ENCODE measurements around the gene C16orf78. TPM values are rescaled to one million over a fixed set of nuclear protein-coding genes. Genes with fewer than 3 reads are reported as not detected.

Gene C16orf78
- polyA plus RNA-seq, 3 donors, result not detected

DNA sequence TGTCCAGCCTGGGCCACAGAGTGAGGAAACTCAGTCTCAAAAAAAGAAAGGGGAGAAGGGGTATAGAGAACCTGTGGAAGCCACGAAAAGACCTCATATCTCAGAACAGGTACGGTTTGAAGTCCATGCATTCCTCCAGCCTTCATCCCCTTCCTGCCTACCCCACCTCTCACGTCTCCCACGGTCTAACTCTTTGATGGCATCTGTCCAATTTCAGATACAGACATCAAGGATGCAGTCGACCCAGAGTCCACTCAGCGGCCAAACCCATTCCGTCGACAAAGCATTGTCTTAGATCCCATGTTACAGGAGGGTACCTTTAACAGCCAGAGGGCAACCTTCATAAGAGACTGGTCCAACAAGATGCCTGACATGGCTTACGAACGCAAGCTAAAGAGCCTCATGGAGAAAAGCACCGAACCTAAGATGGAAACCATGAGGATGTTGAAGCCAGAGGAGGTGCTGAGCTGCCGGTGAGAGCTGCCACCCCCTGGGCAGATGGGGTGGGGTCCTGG lies 22.7 kb downstream of the C16orf78 start:
- TF ChIP-seq, protein P1, sequence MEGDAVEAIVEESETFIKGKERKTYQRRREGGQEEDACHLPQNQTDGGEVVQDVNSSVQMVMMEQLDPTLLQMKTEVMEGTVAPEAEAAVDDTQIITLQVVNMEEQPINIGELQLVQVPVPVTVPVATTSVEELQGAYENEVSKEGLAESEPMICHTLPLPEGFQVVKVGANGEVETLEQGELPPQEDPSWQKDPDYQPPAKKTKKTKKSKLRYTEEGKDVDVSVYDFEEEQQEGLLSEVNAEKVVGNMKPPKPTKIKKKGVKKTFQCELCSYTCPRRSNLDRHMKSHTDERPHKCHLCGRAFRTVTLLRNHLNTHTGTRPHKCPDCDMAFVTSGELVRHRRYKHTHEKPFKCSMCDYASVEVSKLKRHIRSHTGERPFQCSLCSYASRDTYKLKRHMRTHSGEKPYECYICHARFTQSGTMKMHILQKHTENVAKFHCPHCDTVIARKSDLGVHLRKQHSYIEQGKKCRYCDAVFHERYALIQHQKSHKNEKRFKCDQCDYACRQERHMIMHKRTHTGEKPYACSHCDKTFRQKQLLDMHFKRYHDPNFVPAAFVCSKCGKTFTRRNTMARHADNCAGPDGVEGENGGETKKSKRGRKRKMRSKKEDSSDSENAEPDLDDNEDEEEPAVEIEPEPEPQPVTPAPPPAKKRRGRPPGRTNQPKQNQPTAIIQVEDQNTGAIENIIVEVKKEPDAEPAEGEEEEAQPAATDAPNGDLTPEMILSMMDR (IDR thresholded peaks at IDR 0.05), result no peak
- Histone ChIP-seq H3K27me3 (ENCODE audit: control insufficient read depth in 2 of 2, insufficient read depth in 2 of 2, low read length in 2 of 2) (peaks cover 0 to 6% of the 10 kb centered on the region in 2 donors), H2AFZ (ENCODE audit: insufficient read depth, low read depth, low read length, poor library complexity, severe bottlenecking) (no peak overlapping the region), H4K20me1 (ENCODE audit: insufficient read depth, low read length) (no peaks in the 10 kb centered on the region), H3K79me2 (ENCODE audit: insufficient read depth, low read length) (no peaks in the 10 kb centered on the region), H3K9me3 (replicated peaks in 1 of 2; ENCODE audit: control insufficient read depth in 1 of 2, insufficient read depth in 1 of 2, low read length in 2 of 2) (no peaks in the 10 kb centered on the region), H3K4me2 (replicated peaks; ENCODE audit: extremely low read depth, low read length, poor library complexity, severe bottlenecking) (no peak overlapping the region), H3K9ac (ENCODE audit: insufficient read depth, low read length, poor library complexity, severe bottlenecking) (no peak overlapping the region), H3K4me1 (ENCODE audit: control insufficient read depth in 1 of 2, insufficient read depth in 2 of 2, low read length in 2 of 2) (no peaks in the 10 kb centered on the region), H3K36me3 (replicated peaks in 1 of 2; ENCODE audit: control insufficient read depth in 1 of 2, insufficient read depth in 2 of 2, low read length in 2 of 2) (no peaks in the 10 kb centered on the region), H3K27ac (ENCODE audit: low read depth in 1 of 2, low read length in 2 of 2) (no peak overlapping the region), H3K4me3 (replicated peaks in 1 of 3; ENCODE audit: low read depth in 2 of 3, low read length in 3 of 3) (no peak overlapping the region)
- WGBS (ENCODE audit: insufficient coverage), result 91% methylated on average over 8 of the region's 12 CpGs
- no peak for DNase-seq
- H3K4me3 Mint-ChIP-seq, result no peak overlapping the region
- intact Hi-C loops (cut with micrococcal nuclease), result no loop called here
- H3K27me3 Mint-ChIP-seq (ENCODE audit: low read depth in 3 of 3), result peaks cover 7 to 12% (median 9%) of the 10 kb centered on the region in 3 donors
- H3K27ac Mint-ChIP-seq, result no peak overlapping the region
- no peaks in the 10 kb centered on the region for H3K9me3 Mint-ChIP-seq
- no peaks in the 10 kb centered on the region for H3K36me3 Mint-ChIP-seq
- no peaks in the 10 kb centered on the region for H3K4me1 Mint-ChIP-seq

DNA sequence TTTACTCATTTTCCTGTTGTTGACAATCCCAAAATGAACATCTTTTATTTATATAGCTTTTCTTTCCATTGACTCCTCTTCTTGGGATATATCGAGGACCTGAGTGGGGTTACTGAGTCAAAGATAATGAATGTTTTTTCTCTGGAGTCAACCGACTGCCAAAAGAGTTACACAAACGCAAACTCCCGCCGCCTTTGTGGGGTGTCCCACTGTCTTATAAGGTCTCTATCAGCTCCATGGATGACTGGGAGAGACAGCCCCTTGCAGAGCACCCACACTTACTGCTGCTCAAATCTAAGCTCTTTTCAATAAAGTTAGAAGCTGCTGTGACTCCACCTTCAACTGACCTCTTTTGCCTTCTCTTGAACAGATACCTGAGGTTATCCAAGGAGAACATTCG lies 25.2 kb downstream of the C16orf78 start:
- no peaks in the 10 kb centered on the region for H3K36me3 ChIP-seq (replicated peaks in 1 of 2; ENCODE audit: control insufficient read depth in 1 of 2, insufficient read depth in 2 of 2, low read length in 2 of 2)
- no peak overlapping the region for H3K4me3 Mint-ChIP-seq

More for the DNA sequence above, 25.2 kb downstream of the C16orf78 start:
- H3K9me3 ChIP-seq (replicated peaks in 1 of 2; ENCODE audit: control insufficient read depth in 1 of 2, insufficient read depth in 1 of 2, low read length in 2 of 2), result peaks cover 0 to 2% of the 10 kb centered on the region in 2 donors
- H3K9me3 Mint-ChIP-seq, result peaks cover 0 to 5% (median 3%) of the 10 kb centered on the region in 7 donors
- no peaks in the 10 kb centered on the region for H3K36me3 Mint-ChIP-seq
- H3K27me3 ChIP-seq (ENCODE audit: control insufficient read depth in 2 of 2, insufficient read depth in 2 of 2, low read length in 2 of 2), result peaks cover 0 to 3% of the 10 kb centered on the region in 2 donors
- TF ChIP-seq, protein P1 (IDR thresholded peaks at IDR 0.05), result no peak
- peak overlapping the region in 1 of 7 donors; percentile 47 for H3K27ac Mint-ChIP-seq
- H3K4me3 ChIP-seq (replicated peaks in 1 of 3; ENCODE audit: low read depth in 2 of 3, low read length in 3 of 3), result no peak overlapping the region
- H3K9ac ChIP-seq (ENCODE audit: insufficient read depth, low read length, poor library complexity, severe bottlenecking), result no peak overlapping the region
- no peak for DNase-seq
- peaks cover 6 to 11% (median 7%) of the 10 kb centered on the region in 3 donors for H3K27me3 Mint-ChIP-seq (ENCODE audit: low read depth in 3 of 3)
- H3K79me2 ChIP-seq (ENCODE audit: insufficient read depth, low read length), result no peaks in the 10 kb centered on the region
- no peaks in the 10 kb centered on the region for H4K20me1 ChIP-seq (ENCODE audit: insufficient read depth, low read length)
- no peaks in the 10 kb centered on the region for H3K4me1 ChIP-seq (ENCODE audit: control insufficient read depth in 1 of 2, insufficient read depth in 2 of 2, low read length in 2 of 2)
- intact Hi-C loops (cut with micrococcal nuclease), result no loop called here
- 89% methylated on average over 5 of the region's 6 CpGs for WGBS (ENCODE audit: insufficient coverage)
- no peak overlapping the region for H2AFZ ChIP-seq (ENCODE audit: insufficient read depth, low read depth, low read length, poor library complexity, severe bottlenecking)
- no peaks in the 10 kb centered on the region for H3K4me1 Mint-ChIP-seq
- no peak overlapping the region for H3K4me2 ChIP-seq (replicated peaks; ENCODE audit: extremely low read depth, low read length, poor library complexity, severe bottlenecking)
- no peak overlapping the region for H3K27ac ChIP-seq (ENCODE audit: low read depth in 1 of 2, low read length in 2 of 2)
